Kidney (tissue), 14 donors: Measurements from ENCODE around the gene PPP6C. TPM values are rescaled to one million over a fixed set of nuclear protein-coding genes. Genes with fewer than 3 reads are reported as not detected.
"Not testable (repeated sequence)": the region's sequence is repeated elsewhere in the genome, so short reads cannot be mapped to it uniquely, and the experiment has no call there.

Source experiments
- DNase-seq, 5 donors: peaks; one replicate each; pipeline ENCODE4 v3.0.0-alpha.2; 2013 to 2020
- FAIRE-seq: peaks from 2 replicates; lab custom pipeline; 2012; peaks lifted over from hg19 to GRCh38; lab: Jason Lieb, UNC
- H3K27ac ChIP-seq, 2 donors: one replicate each; pipeline ENCODE4 v1.7.0; 2013; ENCODE audit warnings: low read depth in 2 of 2, low read length in 2 of 2, inconsistent platforms in 1 of 2
- H3K27me3 ChIP-seq: one replicate; pipeline ENCODE4 v1.7.1; 2013; ENCODE audit warnings: low read length, inconsistent platforms; ENCODE audit not compliant: control insufficient read depth, insufficient read depth
- H3K36me3 ChIP-seq, 3 donors: one replicate each; pipeline versions ENCODE4 v1.7.0 to v1.7.1; 2013; ENCODE audit warnings: low read length in 3 of 3, control low read depth in 1 of 3, inconsistent platforms in 1 of 3; ENCODE audit not compliant: insufficient read depth in 3 of 3, control insufficient read depth in 2 of 3
- H3K4me1 ChIP-seq, 3 donors: one replicate each; pipeline versions ENCODE4 v1.7.0 to v1.7.1; 2013; ENCODE audit warnings: low read length in 3 of 3, inconsistent platforms in 1 of 3, low read depth in 1 of 3; ENCODE audit not compliant: control insufficient read depth in 2 of 3, insufficient read depth in 2 of 3
- H3K4me3 ChIP-seq, 3 donors: one replicate each; pipeline versions ENCODE4 v1.7.0 to v1.8.1; 2013; ENCODE audit warnings: low read length in 3 of 3, control low read depth in 1 of 3, inconsistent platforms in 1 of 3
- H3K9ac ChIP-seq, 3 donors: one replicate each; pipeline versions ENCODE4 v1.7.0 to v1.7.1; 2013; ENCODE audit warnings: low read length in 3 of 3, control low read depth in 1 of 3, inconsistent platforms in 1 of 3
- H3K9me3 ChIP-seq, 3 donors: one replicate each; pipeline versions ENCODE4 v1.7.0 to v1.7.1; 2013; ENCODE audit warnings: low read length in 3 of 3, control low read depth in 1 of 3, inconsistent platforms in 1 of 3; ENCODE audit not compliant: control insufficient read depth in 2 of 3, insufficient read depth in 1 of 3
- intact Hi-C: fragments of 100-400 bp; cut with DNase I; formaldehyde crosslinking; loops from one replicate; pipeline ENCODE4 v1.11.1; 2022
- polyA plus RNA-seq: library from polyadenylated mRNA; stranded (reverse); fragments of 350-450 nt; fragmentation: Illumina TruSeq; extraction: RNeasy Lipid Tissue Mini Kit (QIAGEN cat#74804); gene quantifications from one replicate; pipeline ENCODE4 v1.2.3, GENCODE V29; 2014; ENCODE audit warnings: low read depth, low replicate concordance; ENCODE audit not compliant: insufficient read depth
- total RNA-seq: library from RNA; stranded (reverse); fragmentation: NEBNext Ultra II Directional; extraction: Animal tissue kit (Norgen Biotek cat#: 25700); gene quantifications from one replicate; pipeline ENCODE4 v1.2.1, GENCODE V29; 2021
- TF ChIP-seq, protein P1 (sequence below): IDR thresholded peaks from 3 replicates; pipeline ENCODE4 v1.5.1; 2012; ENCODE audit warnings: mild to moderate bottlenecking, moderate library complexity, borderline replicate concordance; ENCODE audit not compliant: insufficient read depth; ENCODE audit errors: extremely low read depth
- donor health status: control.
- donor health status: control.
- donor health status: control.
- donor health status: control.
- donor health status: control.
- donor health status: DM: yes; HTN: yes; CAD: no.
- donor health status: Normal renal cell carcinoma (clear cell type).

Gene PPP6C
- total and polyA plus RNA-seq, 2 donors from 2014 or later, result 30.4 to 43.9 TPM

DNA sequence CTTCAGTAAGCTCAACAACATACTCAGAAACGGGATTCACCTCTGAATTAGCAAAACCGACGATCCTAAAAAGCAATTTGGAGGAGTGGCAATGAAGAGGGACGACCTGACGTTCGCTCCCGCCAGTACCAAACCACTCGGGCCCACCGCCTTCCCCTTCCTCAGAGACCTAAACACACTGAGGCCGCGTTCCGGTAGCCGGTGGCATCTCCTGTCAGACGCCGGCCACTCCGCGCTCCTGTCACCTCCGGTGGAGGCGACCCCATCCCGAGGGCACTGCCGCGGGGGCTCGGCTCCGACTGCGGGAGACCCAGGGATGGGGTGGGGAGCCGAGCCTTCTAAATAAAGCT is 617 bp downstream of the PPP6C start:
- peak in 2 of 5 donors; percentile 39 to 84 for DNase-seq
- FAIRE-seq, result no peak

DNA sequence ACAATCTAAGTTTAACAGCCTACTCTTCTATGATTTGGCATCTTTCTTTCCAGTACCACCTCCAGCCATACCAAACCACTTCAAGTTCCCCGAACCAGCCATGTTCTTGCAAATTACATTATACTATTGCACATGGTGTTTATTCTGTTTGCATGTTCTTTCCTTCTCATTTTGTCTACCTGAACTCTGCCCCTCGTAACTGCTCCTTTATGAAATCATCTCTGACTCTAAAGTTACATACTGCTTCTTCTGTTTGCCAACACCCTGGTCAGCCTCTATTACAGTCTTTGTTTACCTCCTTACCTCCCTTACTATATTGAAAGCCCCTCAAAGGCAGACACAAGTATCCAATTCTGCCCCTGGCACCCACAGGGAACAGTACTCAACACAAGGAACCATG is 6.0 kb downstream of the PPP6C start:
- peaks cover 0 to 4% (median 0%) of the 10 kb centered on the region in 3 donors for H3K4me1 ChIP-seq
- no peaks in the 10 kb centered on the region for H3K27me3 ChIP-seq
- no peak overlapping the region for H3K9ac ChIP-seq
- H3K4me3 ChIP-seq, result no peak overlapping the region
- H3K9me3 ChIP-seq, result no peaks in the 10 kb centered on the region
- H3K27ac ChIP-seq, result no peak overlapping the region
- TF ChIP-seq, protein P1, sequence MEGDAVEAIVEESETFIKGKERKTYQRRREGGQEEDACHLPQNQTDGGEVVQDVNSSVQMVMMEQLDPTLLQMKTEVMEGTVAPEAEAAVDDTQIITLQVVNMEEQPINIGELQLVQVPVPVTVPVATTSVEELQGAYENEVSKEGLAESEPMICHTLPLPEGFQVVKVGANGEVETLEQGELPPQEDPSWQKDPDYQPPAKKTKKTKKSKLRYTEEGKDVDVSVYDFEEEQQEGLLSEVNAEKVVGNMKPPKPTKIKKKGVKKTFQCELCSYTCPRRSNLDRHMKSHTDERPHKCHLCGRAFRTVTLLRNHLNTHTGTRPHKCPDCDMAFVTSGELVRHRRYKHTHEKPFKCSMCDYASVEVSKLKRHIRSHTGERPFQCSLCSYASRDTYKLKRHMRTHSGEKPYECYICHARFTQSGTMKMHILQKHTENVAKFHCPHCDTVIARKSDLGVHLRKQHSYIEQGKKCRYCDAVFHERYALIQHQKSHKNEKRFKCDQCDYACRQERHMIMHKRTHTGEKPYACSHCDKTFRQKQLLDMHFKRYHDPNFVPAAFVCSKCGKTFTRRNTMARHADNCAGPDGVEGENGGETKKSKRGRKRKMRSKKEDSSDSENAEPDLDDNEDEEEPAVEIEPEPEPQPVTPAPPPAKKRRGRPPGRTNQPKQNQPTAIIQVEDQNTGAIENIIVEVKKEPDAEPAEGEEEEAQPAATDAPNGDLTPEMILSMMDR, result no peak
- FAIRE-seq, result no peak
- no peaks in the 10 kb centered on the region for H3K36me3 ChIP-seq
- intact Hi-C loops, result no loop called here
- DNase-seq, result no peak

More for the DNA sequence above, 617 bp downstream of the PPP6C start:
- TF ChIP-seq, protein P1, result no peak
- intact Hi-C loops, result no loop called here
- Histone ChIP-seq H3K4me3 (peak overlapping the region; percentile 82 to 94 (median 92)), H3K27me3 (no peaks in the 10 kb centered on the region), H3K9ac (peak overlapping the region; percentile 75 to 99 (median 91)), H3K36me3 (no peaks in the 10 kb centered on the region), H3K27ac (peak overlapping the region; percentile 88), H3K4me1 (peaks cover 0 to 9% (median 5%) of the 10 kb centered on the region in 3 donors), H3K9me3 (no peaks in the 10 kb centered on the region)

DNA sequence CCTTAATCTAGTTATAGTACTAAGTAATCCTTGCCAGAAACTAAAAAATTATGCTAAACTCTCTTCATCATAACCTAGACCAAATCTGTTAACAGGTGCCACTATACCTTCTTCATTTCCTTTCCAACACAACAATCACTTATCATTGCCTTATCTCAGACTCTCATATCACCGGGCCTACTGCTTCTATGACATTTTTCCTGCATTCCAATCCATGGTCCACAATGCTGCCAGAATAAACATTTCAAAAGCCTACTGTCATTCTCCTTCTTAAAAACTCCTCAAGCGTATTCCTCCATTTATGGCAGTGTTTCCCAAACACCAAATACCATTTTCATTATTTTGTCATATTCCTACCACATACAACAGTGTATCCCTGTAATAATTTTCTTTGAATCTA is 6.5 kb downstream of the PPP6C start:
- no peak overlapping the region for H3K27ac ChIP-seq
- H3K36me3 ChIP-seq, result no peaks in the 10 kb centered on the region
- H3K27me3 ChIP-seq, result no peaks in the 10 kb centered on the region
- H3K9ac ChIP-seq, result no peak overlapping the region
- DNase-seq, result no peak
- H3K4me3 ChIP-seq, result no peak overlapping the region
- H3K4me1 ChIP-seq, result peaks cover 0 to 4% (median 0%) of the 10 kb centered on the region in 3 donors
- no peaks in the 10 kb centered on the region for H3K9me3 ChIP-seq
- FAIRE-seq, result no peak
- TF ChIP-seq, protein P1, result no peak
- intact Hi-C loops, result no loop called here

DNA sequence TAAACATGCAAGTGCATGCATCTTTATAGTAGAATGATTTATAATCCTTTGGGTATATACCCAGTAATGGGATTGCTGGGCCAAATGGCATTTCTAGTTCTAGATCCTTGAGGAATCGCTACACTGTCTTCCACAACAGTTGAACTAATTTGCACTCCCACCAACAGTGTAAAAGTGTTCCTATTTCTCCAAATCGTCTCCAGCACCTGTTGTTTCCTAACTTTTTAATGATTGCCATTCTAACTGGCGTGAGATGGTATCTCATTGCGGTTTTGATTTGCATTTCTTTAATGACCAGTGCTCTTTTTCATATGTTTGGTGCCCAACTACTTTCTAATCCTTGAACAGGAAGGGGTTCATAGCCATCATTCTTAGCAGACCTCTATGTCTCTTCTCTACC is 7.8 kb downstream of the PPP6C start:
- H3K36me3 ChIP-seq, H3K27me3 ChIP-seq, H3K9ac ChIP-seq, H3K27ac ChIP-seq, H3K4me1 ChIP-seq, H3K9me3 ChIP-seq, intact Hi-C loops, DNase-seq, FAIRE-seq, H3K4me3 ChIP-seq: not testable (repeated sequence)
